HepG2 (cell line): ENCODE data around the gene SPATA25. TPM values are rescaled to one million over a fixed set of nuclear protein-coding genes. Genes with fewer than 3 reads are reported as not detected.
A peak's percentile ranks its signal among the peaks of the same experiment; 100 is the strongest.

ENCODE experiments used
- AHR ChIP-seq: IDR thresholded peaks from 2 replicates; pipeline ENCODE4 v1.6.1; 2018; ENCODE audit warnings: missing genetic modification reagents, missing compliant biosample characterization
- ETS1 ChIP-seq: sonication (generic); formaldehyde crosslinking; IDR thresholded peaks from 2 replicates; pipeline ENCODE4 v1.4.0; 2020; ENCODE audit warnings: missing genetic modification reagents
- FOXP1 ChIP-seq, 2 experiments: fragments of 450-650 bp in 1 of 2; IDR thresholded peaks; 2 replicates each; pipeline ENCODE4 v1.6.1; 2017 to 2018; ENCODE audit warnings: antibody characterized with exemption in 1 of 2
- GMEB1 ChIP-seq: sonication (generic); formaldehyde crosslinking; IDR thresholded peaks from 2 replicates; pipeline ENCODE4 v1.5.1; 2020; ENCODE audit warnings: missing genetic modification reagents, mild to moderate bottlenecking, borderline replicate concordance
- KDM1A ChIP-seq: IDR thresholded peaks from 2 replicates; pipeline ENCODE4 v1.6.1; 2016; ENCODE audit warnings: missing compliant biosample characterization
- KMT2B ChIP-seq: IDR thresholded peaks from 2 replicates; pipeline ENCODE4 v1.6.1; 2016; ENCODE audit warnings: missing genetic modification reagents, missing compliant biosample characterization
- MYC ChIP-seq: sonication (generic); formaldehyde crosslinking; IDR thresholded peaks from 2 replicates; pipeline ENCODE4 v1.9.0; 2021; ENCODE audit warnings: missing genetic modification reagents, borderline replicate concordance
- NCOR1 ChIP-seq: fragments of 200-600 bp; sonication (generic); IDR thresholded peaks from 2 replicates; pipeline ENCODE4 v1.7.0; 2017; ENCODE audit warnings: antibody characterized with exemption, low read length, borderline replicate concordance
- NFKBIZ ChIP-seq: IDR thresholded peaks from 2 replicates; pipeline ENCODE4 v1.6.1; 2018; ENCODE audit warnings: missing genetic modification reagents, missing compliant biosample characterization
- PHF20 ChIP-seq: sonication (generic); formaldehyde crosslinking; IDR thresholded peaks from 2 replicates; pipeline ENCODE4 v1.5.0; 2020; ENCODE audit warnings: mild to moderate bottlenecking, missing genetic modification reagents
- SKI ChIP-seq: fragments of 450-650 bp; IDR thresholded peaks from one replicate; pipeline ENCODE4 v1.6.1; 2018; ENCODE audit warnings: mild to moderate bottlenecking; ENCODE audit not compliant: partially characterized antibody
- SPEN ChIP-seq: sonication (generic); formaldehyde crosslinking; IDR thresholded peaks from 2 replicates; pipeline ENCODE4 v1.5.1; 2020; ENCODE audit warnings: low read depth, mild to moderate bottlenecking, missing genetic modification reagents
- THAP7 ChIP-seq: sonication (generic); formaldehyde crosslinking; IDR thresholded peaks from 2 replicates; pipeline ENCODE4 v1.8.1; 2023; ENCODE audit warnings: mild to moderate bottlenecking, missing genetic modification reagents
- ZBTB7A ChIP-seq: sonication (generic); formaldehyde crosslinking; IDR thresholded peaks from 2 replicates; pipeline ENCODE4 v1.8.0; 2022; ENCODE audit warnings: mild to moderate bottlenecking, missing genetic modification reagents
- ZMAT3 ChIP-seq: sonication (generic); formaldehyde crosslinking; conservative IDR thresholded peaks from 2 replicates; pipeline ENCODE4 v1.7.0; 2021; ENCODE audit warnings: missing genetic modification reagents
- ZNF18 ChIP-seq: sonication (generic); formaldehyde crosslinking; IDR thresholded peaks from 2 replicates; pipeline ENCODE4 v1.8.0; 2022; ENCODE audit warnings: mild to moderate bottlenecking, missing genetic modification reagents; ENCODE audit not compliant: insufficient replicate concordance
- ZNF235 ChIP-seq: sonication (generic); formaldehyde crosslinking; IDR thresholded peaks from 2 replicates; pipeline ENCODE4 v1.8.1; 2023; ENCODE audit warnings: mild to moderate bottlenecking, missing genetic modification reagents, borderline replicate concordance
- ZNF335 ChIP-seq: sonication (generic); formaldehyde crosslinking; IDR thresholded peaks from 2 replicates; pipeline ENCODE4 v1.4.0; 2020; ENCODE audit warnings: missing genetic modification reagents
- ZNF484 ChIP-seq: sonication (generic); formaldehyde crosslinking; IDR thresholded peaks from 2 replicates; pipeline ENCODE4 v1.5.1; 2020; ENCODE audit warnings: mild to moderate bottlenecking, low read depth, missing genetic modification reagents, borderline replicate concordance
- ZNF710 ChIP-seq: sonication (generic); formaldehyde crosslinking; IDR thresholded peaks from 2 replicates; pipeline ENCODE4 v1.5.0; 2020; ENCODE audit warnings: mild to moderate bottlenecking, missing genetic modification reagents, borderline replicate concordance
- ZNF720 ChIP-seq: sonication (generic); formaldehyde crosslinking; IDR thresholded peaks from 2 replicates; pipeline ENCODE4 v1.4.0; 2020; ENCODE audit warnings: missing genetic modification reagents
- ZNF83 ChIP-seq: sonication (generic); formaldehyde crosslinking; IDR thresholded peaks from 2 replicates; pipeline ENCODE4 v1.4.0; 2020; ENCODE audit warnings: missing genetic modification reagents, mild to moderate bottlenecking, borderline replicate concordance
- ZNF841 ChIP-seq: sonication (generic); formaldehyde crosslinking; IDR thresholded peaks from 2 replicates; pipeline ENCODE4 v1.8.1; 2023; ENCODE audit warnings: missing genetic modification reagents, borderline replicate concordance
- polyA plus RNA-seq, 8 experiments: library from polyadenylated mRNA; depleted of rRNA in 3 of 8; stranded (reverse) in 7 of 8; unstranded in 1 of 8; fragments of >200 nt; fragmentation: Illumina TruSeq in 4 of 8; extraction: Trizol in 4 of 8; gene quantifications; 2 replicates each; pipeline versions ENCODE4 v1.2.1 to v1.2.3, GENCODE V29; 2011 to 2016; ENCODE audit warnings: low read depth in 4 of 8, missing spikeins in 1 of 8, mixed read lengths in 1 of 8; ENCODE audit not compliant: insufficient read depth in 1 of 8
- total RNA-seq, 5 experiments: library from RNA; depleted of rRNA; stranded (reverse); fragments of >200 nt; fragmentation: Illumina TruSeq; extraction: Trizol; gene quantifications; 2 replicates each; pipeline ENCODE4 v1.2.3, GENCODE V29; 2016; ENCODE audit warnings: low read depth in 1 of 5

SPATA25 gene
- total and polyA plus RNA-seq, 2 of the 13 experiments (the other 11 are each of a cell fraction or from before 2014, with no cell fraction given): 4.8 to 7.6 TPM

- TF ChIP-seq KDM1A (CRISPR knock-in tag) (peak; percentile 16; the same call in 1 of the 2 replicates), ZBTB7A (CRISPR knock-in tag) (no peak), ZNF710 (CRISPR knock-in tag) (no peak), KMT2B (CRISPR knock-in tag) (no peak), ZNF335 (peak; percentile 20; the same call in 1 of the 2 replicates), ZNF83 (CRISPR knock-in tag) (no peak), ZNF235 (no peak), PHF20 (CRISPR knock-in tag) (no peak), FOXP1 (IDR thresholded peaks at IDR 0.05) (no peak), FOXP1 (CRISPR knock-in tag; IDR thresholded peaks at IDR 0.05) (no peak), NCOR1 (no peak), ZMAT3 (CRISPR knock-in tag) (no peak), THAP7 (CRISPR knock-in tag) (no peak; the same call in 1 of the 2 replicates), MYC (no peak), ZNF841 (CRISPR knock-in tag) (no peak), ZNF720 (no peak), SPEN (CRISPR knock-in tag) (no peak), AHR (no peak), ZNF18 (CRISPR knock-in tag) (no peak), SKI (peak; percentile 35), ZNF484 (CRISPR knock-in tag) (no peak), ETS1 (no peak), NFKBIZ (CRISPR knock-in tag) (no peak), GMEB1 (CRISPR knock-in tag) (no peak)
Measured at GRCh38 chr20:45905505-45906079, 18.2 kb upstream of the SPATA25 start (continued).
